A549 treated with GW870086 at 1 μM for 4 hours (cell line): ENCODE measurements around the gene TPD52L1. TPM values are rescaled to one million over a fixed set of nuclear protein-coding genes. Genes with fewer than 3 reads are reported as not detected.

ENCODE experiments used
- total RNA-seq: library from RNA; stranded (reverse); fragments of 200-300 nt; extraction: Qiagen RNA extraction; gene quantifications from 5 replicates; pipeline ENCODE4 v1.2.3, GENCODE V29; 2022; ENCODE audit warnings: low read depth

TPD52L1 gene
- total RNA-seq, result 40.0 to 56.8 TPM (median 48.0 TPM) in 5 replicates

GRCh38 chr6:125153391-125154117, at the start of gene TPD52L1:
Gene TPD52L1 (plus strand): TSS chr6:125153773. CDS start chr6:125153952, 179 bp downstream.

GRCh38 chr6:125301435-125302391, 148.1 kb downstream of the TPD52L1 start, which contains the start of gene HDDC2:
Gene HDDC2 (minus strand): TSS chr6:125301967. CDS start chr6:125301932, 35 bp downstream.

Other genes with a start within 250 kb of the TPD52L1 start
- 3.9 to 8.9 TPM (median 7.9 TPM) in 5 replicates for gene RNF217, start 191.3 kb upstream of the TPD52L1 start, total RNA-seq
- 90.0 to 105 TPM (median 97.7 TPM) in 5 replicates for gene HDDC2, start 148.2 kb downstream of the TPD52L1 start, total RNA-seq